SU-DHL-6 (cell line): ENCODE measurements around the gene MEIOSIN.

Experiments
- H2AFZ ChIP-seq: fragments of 200-600 bp; sonication (generic); 2 replicates; pipeline ENCODE4 v1.6.1; 2014; ENCODE audit warnings: low read depth, mild to moderate bottlenecking, moderate library complexity, mixed read lengths, antibody characterized with exemption, low read length; ENCODE audit not compliant: severe bottlenecking
- H3F3A ChIP-seq: fragments of 200-600 bp; shearing (Covaris generic); 2 replicates; pipeline ENCODE4 v1.6.0; 2016; ENCODE audit warnings: antibody characterized with exemption, mild to moderate bottlenecking; ENCODE audit not compliant: insufficient read depth
- H3K27ac ChIP-seq: fragments of 200-600 bp; sonication (generic); 2 replicates; pipeline ENCODE4 v1.5.1; 2016; ENCODE audit warnings: low read depth, mild to moderate bottlenecking, low read length, moderate library complexity, mixed read lengths
- H3K27me3 ChIP-seq: fragments of 200-600 bp; sonication (generic), shearing (Covaris generic); 2 replicates; pipeline ENCODE4 v1.6.0; 2014; ENCODE audit warnings: mild to moderate bottlenecking, low read length
- H3K36me3 ChIP-seq: fragments of 200-600 bp; sonication (generic); 2 replicates; pipeline ENCODE4 v1.6.1; 2014; ENCODE audit warnings: mild to moderate bottlenecking, low read length, mixed read lengths
- H3K4me2 ChIP-seq: fragments of 300-600, 200-600 bp; shearing (Covaris generic), sonication (generic); 2 replicates; pipeline ENCODE4 v1.6.0; 2014; ENCODE audit warnings: low read length, low read depth, mild to moderate bottlenecking; ENCODE audit not compliant: poor library complexity, severe bottlenecking
- H3K4me3 ChIP-seq: fragments of 200-600 bp; sonication (generic); 2 replicates; pipeline ENCODE4 v1.5.1; 2014; ENCODE audit warnings: antibody characterized with exemption, low read length, mild to moderate bottlenecking, mixed read lengths; ENCODE audit not compliant: insufficient read depth, poor library complexity, severe bottlenecking
- H3K79me2 ChIP-seq: fragments of 200-600 bp; sonication (generic); 2 replicates; pipeline ENCODE4 v1.6.1; 2014; ENCODE audit warnings: mild to moderate bottlenecking, low read length, moderate library complexity; ENCODE audit not compliant: insufficient read depth
- H3K9ac ChIP-seq: fragments of 200-600 bp; sonication (generic); 2 replicates; pipeline ENCODE4 v1.7.0; 2014; ENCODE audit warnings: mild to moderate bottlenecking, low read length
- H3K9me2 ChIP-seq: fragments of 200-600 bp; sonication (generic); replicated peaks from 2 replicates; pipeline ENCODE4 v1.6.1; 2014; ENCODE audit warnings: low read length; ENCODE audit not compliant: insufficient read depth
- H3K9me3 ChIP-seq: fragments of 200-600 bp; sonication (generic); 2 replicates; pipeline ENCODE4 v1.6.1; 2014; ENCODE audit warnings: low read length, mixed read lengths; ENCODE audit not compliant: insufficient read depth
- H4K20me1 ChIP-seq: fragments of 200-600 bp; sonication (generic); 2 replicates; pipeline ENCODE4 v1.6.1; 2014; ENCODE audit warnings: low read depth, mild to moderate bottlenecking, antibody characterized with exemption, low read length, moderate library complexity, mixed read lengths
- CTCF ChIP-seq: fragments of 200-600 bp; sonication (generic); IDR thresholded peaks from one replicate; pipeline ENCODE4 v1.5.1; 2017; ENCODE audit warnings: antibody characterized with exemption, mild to moderate bottlenecking, low read length, moderate library complexity; ENCODE audit not compliant: insufficient read depth, poor library complexity, severe bottlenecking
- EZH2phosphoT487 ChIP-seq: fragments of 200-600 bp; sonication (generic), shearing (Covaris generic); conservative IDR thresholded peaks from 2 replicates; pipeline ENCODE4 v1.6.1; 2018; ENCODE audit warnings: mild to moderate bottlenecking, antibody characterized with exemption, low read length, moderate library complexity, mixed read lengths

MEIOSIN gene

GRCh38 chr19:45691516-45692186, 41.6 kb upstream of the MEIOSIN start, which contains the start of gene SNRPD2:
TSS of gene SNRPD2 (minus strand) at chr19:45691953. CDS start at chr19:45691888, 65 bp downstream.
- no peak for TF ChIP-seq CTCF
- TF ChIP-seq EZH2phosphoT487, result no peak
- no peaks in the 10 kb centered on the region for H3K36me3 ChIP-seq
- H3K27me3 ChIP-seq, result no peaks in the 10 kb centered on the region
- peak within 1 kb of the TSS; percentile 97 for H3K4me3 ChIP-seq
- no peaks in the 10 kb centered on the region for H3K9me2 ChIP-seq
- H3K27ac ChIP-seq, result peak within 1 kb of the TSS; percentile 80
- peak within 1 kb of the TSS; percentile 90 for H3K9ac ChIP-seq
- H3K9me3 ChIP-seq, result no peaks in the 10 kb centered on the region
- H4K20me1 ChIP-seq, result no peaks in the 10 kb centered on the region
- H2AFZ ChIP-seq, result peak within 1 kb of the TSS; percentile 75
- no peaks in the 10 kb centered on the region for H3F3A ChIP-seq
- peak within 1 kb of the TSS; percentile 85 for H3K4me2 ChIP-seq
- peaks cover 30% of the 10 kb centered on the region for H3K79me2 ChIP-seq

DNA sequence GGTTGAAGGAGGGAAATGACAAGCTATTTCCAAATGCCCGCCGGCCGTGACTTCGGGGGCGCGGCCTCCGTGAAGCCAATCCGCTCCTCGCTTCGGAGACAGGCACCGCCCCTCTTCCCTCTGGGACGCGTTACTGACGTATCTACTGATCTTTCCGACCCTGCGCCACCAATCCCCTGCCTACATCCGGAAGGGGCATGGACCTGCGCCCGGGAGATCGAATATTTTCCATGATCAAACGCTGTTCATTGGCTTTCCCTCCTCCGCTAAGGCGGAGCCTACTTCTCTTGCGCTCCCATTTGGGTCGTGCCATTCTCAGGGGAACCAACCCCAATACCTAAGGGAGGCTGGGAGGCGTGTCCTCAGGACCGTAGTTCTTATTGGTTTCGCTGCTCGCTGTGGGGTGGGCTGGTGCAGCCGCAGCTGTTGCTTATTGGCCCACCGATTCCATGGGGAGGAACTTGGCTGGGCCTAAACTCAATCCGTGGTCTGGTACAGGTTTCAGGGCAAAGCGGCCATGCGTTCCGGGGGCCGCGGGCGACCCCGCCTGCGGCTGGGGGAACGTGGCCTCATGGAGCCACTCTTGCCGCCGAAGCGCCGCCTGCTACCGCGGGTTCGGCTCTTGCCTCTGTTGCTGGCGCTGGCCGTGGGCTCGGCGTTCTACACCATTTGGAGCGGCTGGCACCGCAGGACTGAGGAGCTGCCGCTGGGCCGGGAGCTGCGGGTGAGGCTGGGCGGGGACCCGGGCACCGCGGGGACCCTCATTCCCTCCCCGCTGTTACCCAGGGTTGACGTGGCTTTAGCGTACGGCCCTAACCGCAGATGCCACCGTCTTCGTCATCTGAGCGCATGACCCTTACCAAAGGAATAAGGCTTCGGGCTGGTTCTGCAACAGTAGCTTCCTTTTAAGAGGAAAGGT, 40.8 kb upstream of the MEIOSIN start, which contains the start of gene QPCTL:
Gene QPCTL (plus strand): TSS at position 480 of the 919 bp plus-strand sequence. CDS start 38 bp downstream, at position 518.
- Histone ChIP-seq H3F3A (no peaks in the 10 kb centered on the region), H2AFZ (peak within 1 kb of the TSS; percentile 75), H3K9ac (peak within 1 kb of the TSS; percentile 90), H3K9me2 (no peaks in the 10 kb centered on the region), H3K4me2 (peak within 1 kb of the TSS; percentile 85), H4K20me1 (no peaks in the 10 kb centered on the region), H3K9me3 (no peaks in the 10 kb centered on the region), H3K36me3 (no peaks in the 10 kb centered on the region), H3K27ac (peak within 1 kb of the TSS; percentile 80), H3K27me3 (no peaks in the 10 kb centered on the region), H3K4me3 (peak within 1 kb of the TSS; percentile 97), H3K79me2 (peaks cover 30% of the 10 kb centered on the region)
- no peak for TF ChIP-seq EZH2phosphoT487
- no peak for TF ChIP-seq CTCF

DNA sequence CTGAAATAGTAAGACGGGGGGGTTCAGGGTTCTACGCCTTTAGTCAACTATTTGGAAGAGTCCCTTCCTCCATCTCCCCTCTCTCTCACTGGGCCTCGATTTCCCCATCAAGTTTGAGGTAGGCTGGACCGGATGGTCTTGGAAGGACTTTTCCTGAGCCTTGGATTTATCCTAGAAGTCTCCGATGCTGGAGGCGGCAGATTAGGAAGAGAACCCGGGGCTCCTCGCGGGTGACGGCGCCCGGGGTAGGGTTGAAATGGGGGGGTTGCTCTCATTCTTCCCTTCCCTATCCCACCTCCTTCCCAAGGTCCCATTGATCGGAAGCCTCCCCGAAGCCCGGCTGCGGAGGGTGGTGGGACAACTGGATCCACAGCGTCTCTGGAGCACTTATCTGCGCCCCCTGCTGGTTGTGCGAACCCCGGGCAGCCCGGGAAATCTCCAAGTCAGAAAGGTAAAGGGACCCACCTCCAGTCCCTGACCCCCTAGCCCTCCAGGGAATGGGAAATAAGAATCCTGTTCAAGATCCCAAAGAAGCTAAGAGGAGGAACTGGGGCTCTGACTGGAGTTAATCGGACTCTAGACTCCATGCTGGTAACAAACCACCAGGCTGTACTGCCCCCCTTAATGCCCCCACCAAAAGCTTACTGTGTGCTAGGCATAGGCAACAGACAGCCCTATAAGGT, 40.0 kb upstream of the MEIOSIN start:
- Histone ChIP-seq H3K9ac (peak overlapping the region; percentile 90), H3K4me2 (peak overlapping the region; percentile 85), H3K27me3 (no peaks in the 10 kb centered on the region), H3K4me3 (peak overlapping the region; percentile 97), H3K9me3 (no peaks in the 10 kb centered on the region), H3K36me3 (no peaks in the 10 kb centered on the region), H3K79me2 (peaks cover 30% of the 10 kb centered on the region), H2AFZ (peak overlapping the region; percentile 28), H3K9me2 (no peaks in the 10 kb centered on the region), H3K27ac (peak overlapping the region; percentile 80), H4K20me1 (no peaks in the 10 kb centered on the region), H3F3A (no peaks in the 10 kb centered on the region)
- TF ChIP-seq CTCF, result peak; percentile 99
- no peak for TF ChIP-seq EZH2phosphoT487
